PC-9 (cell line): ENCODE results near the gene ABHD8. TPM values are rescaled to one million over a fixed set of nuclear protein-coding genes. Genes with fewer than 3 reads are reported as not detected.

Source experiments
- BruUV-seq: library from RNA; stranded (reverse); fragments of 400-500 nt; replicated peaks from 2 replicates; lab custom pipeline; 2021; lab: Mats Ljungman, UMichigan
- CTCF ChIA-PET: fragments of 300-600 bp; sonication (Branson Sonifier 250); formaldehyde crosslinking; loops from one replicate; lab custom pipeline; 2022; ENCODE audit warnings: antibody characterized with exemption; lab: Charles Lee
- POLR2A ChIA-PET: fragments of 300-600 bp; sonication (Branson Sonifier 250); formaldehyde crosslinking; loops from one replicate; lab custom pipeline; 2022; ENCODE audit warnings: antibody characterized with exemption; ENCODE audit not compliant: unreplicated experiment; lab: Charles Lee
- DNase-seq, 2 experiments: peaks; one replicate each; pipeline versions ENCODE4 v3.0.0 to v3.0.0-alpha.2; 2015 to 2022; ENCODE audit warnings: mixed read lengths in 1 of 2
- H2AFZ ChIP-seq: fragments of 200-600 bp; sonication (generic); 2 replicates; pipeline ENCODE4 v1.8.1; 2017; ENCODE audit warnings: antibody characterized with exemption
- H3F3A ChIP-seq: fragments of 200-600 bp; sonication (generic); 2 replicates; pipeline ENCODE4 v1.8.1; 2017; ENCODE audit warnings: antibody characterized with exemption, mild to moderate bottlenecking, low read depth; ENCODE audit not compliant: insufficient read depth
- H3K27ac ChIP-seq: fragments of 200-600 bp; sonication (generic); 2 replicates; pipeline ENCODE4 v1.6.1; 2016; ENCODE audit warnings: mixed run types
- H3K27me3 ChIP-seq: fragments of 200-600 bp; sonication (generic); 2 replicates; pipeline ENCODE4 v1.6.1; 2016; ENCODE audit warnings: low read depth, mixed run types; ENCODE audit not compliant: insufficient read depth
- H3K36me3 ChIP-seq: fragments of 200-600 bp; sonication (generic); 2 replicates; pipeline ENCODE4 v1.6.1; 2016; ENCODE audit warnings: low read depth, mixed run types
- H3K4me1 ChIP-seq: fragments of 200-600 bp; sonication (generic); replicated peaks from 2 replicates; pipeline ENCODE4 v1.6.1; 2016; ENCODE audit warnings: mixed run types; ENCODE audit not compliant: insufficient read depth
- H3K4me2 ChIP-seq: fragments of 200-600 bp; sonication (generic); 2 replicates; pipeline ENCODE4 v1.6.1; 2017; ENCODE audit warnings: mixed run types
- H3K4me3 ChIP-seq: fragments of 200-600 bp; sonication (generic); 2 replicates; pipeline ENCODE4 v1.6.1; 2016; ENCODE audit warnings: mixed run types
- H3K79me2 ChIP-seq: fragments of 200-600 bp; sonication (generic); 2 replicates; pipeline ENCODE4 v1.6.1; 2017; ENCODE audit warnings: low read depth, mixed run types
- H3K9me2 ChIP-seq: fragments of 200-600 bp; sonication (generic); 2 replicates; pipeline ENCODE4 v1.8.1; 2017; ENCODE audit warnings: mild to moderate bottlenecking; ENCODE audit not compliant: insufficient read depth
- H3K9me3 ChIP-seq: fragments of 200-600 bp; sonication (generic); 2 replicates; pipeline ENCODE4 v1.8.1; 2016; ENCODE audit warnings: low read depth; ENCODE audit not compliant: insufficient read depth
- H4K20me1 ChIP-seq: fragments of 200-600 bp; sonication (generic); 2 replicates; pipeline ENCODE4 v1.8.1; 2017; ENCODE audit not compliant: insufficient read depth
- CTCF ChIP-seq: fragments of 200-600 bp; sonication (generic); conservative IDR thresholded peaks from 2 replicates; pipeline ENCODE4 v1.6.1; 2017; ENCODE audit warnings: mixed run types, antibody characterized with exemption, mild to moderate bottlenecking, moderate library complexity
- EZH2 ChIP-seq: fragments of 200-600 bp; sonication (generic); IDR thresholded peaks from 2 replicates; pipeline ENCODE4 v1.8.0; 2017; ENCODE audit warnings: antibody characterized with exemption, low read depth
- intact Hi-C: fragments of 100-400 bp; cut with micrococcal nuclease; formaldehyde crosslinking; loops from one replicate; pipeline ENCODE4 v1.10.0; 2022; ENCODE audit not compliant: unreplicated experiment
- total RNA-seq: library from RNA; stranded (reverse); gene quantifications from 2 replicates; pipeline ENCODE4 v1.2.3, GENCODE V29; 2021

The ABHD8 gene
- total RNA-seq, 1 experiment from 2014 or later: 37.5 TPM

DNA sequence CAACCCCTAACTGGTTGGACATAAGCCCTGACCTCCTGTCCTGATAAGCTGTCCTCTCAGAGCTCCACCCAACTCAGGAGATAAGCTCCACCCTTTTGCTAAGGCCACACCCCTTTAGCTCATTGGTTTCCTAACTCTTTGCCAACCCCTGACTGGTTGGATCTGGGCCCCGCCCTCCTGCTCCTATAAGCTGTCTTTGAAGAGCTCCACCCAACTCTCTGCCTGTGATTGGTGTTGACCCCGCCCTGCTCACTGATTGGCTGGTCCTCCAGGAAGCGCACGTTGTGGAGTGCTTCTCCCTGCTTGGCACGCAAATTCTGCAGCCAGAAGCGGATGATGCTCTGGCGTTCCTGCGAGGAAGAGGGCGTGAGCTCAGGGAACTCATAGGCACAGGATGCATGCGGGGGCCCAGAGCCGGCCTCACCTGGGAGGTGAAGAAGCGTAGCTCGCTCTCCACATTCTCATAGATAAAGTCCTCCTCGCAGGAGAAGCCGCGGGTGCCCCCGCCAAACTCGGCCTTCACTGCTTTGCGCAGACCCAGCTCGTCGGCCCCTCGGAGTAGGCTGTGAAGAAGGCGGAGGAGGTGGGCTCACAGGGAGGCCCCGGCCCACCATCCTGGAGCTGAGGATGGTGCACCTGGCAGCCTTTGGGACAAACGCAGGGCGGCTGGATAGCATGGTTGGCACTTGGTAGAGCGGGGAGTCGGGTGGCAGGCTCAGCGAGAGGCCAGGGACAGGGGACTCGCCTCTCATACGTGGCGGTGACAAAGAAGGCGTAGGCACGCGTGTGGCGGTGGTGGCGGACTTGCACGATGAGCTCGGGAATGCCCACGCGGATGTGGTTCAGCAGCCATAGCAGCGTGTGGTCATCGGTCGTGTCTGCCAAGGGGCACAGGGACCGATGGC is 29.7 kb upstream of the ABHD8 start:
- Histone ChIP-seq H3K27ac (no peak overlapping the region), H2AFZ (no peak overlapping the region), H3K9me3 (no peaks in the 10 kb centered on the region), H3K4me2 (no peak overlapping the region), H3K9me2 (no peaks in the 10 kb centered on the region), H3K4me1 (peaks cover 25% of the 10 kb centered on the region), H3K4me3 (no peak overlapping the region), H3K27me3 (no peaks in the 10 kb centered on the region), H4K20me1 (no peaks in the 10 kb centered on the region), H3K36me3 (no peaks in the 10 kb centered on the region), H3F3A (peaks cover 30% of the 10 kb centered on the region; the same call in 1 of the 2 replicates), H3K79me2 (peaks cover 9% of the 10 kb centered on the region)
- ChIA-PET CTCF (interaction anchor here (0.6 kb wide), 2 partner anchors 122 to 265 kb away, joined by 3 to 4 read pairs; no protein-coding TSS in a partner anchor), POLR2A (interaction anchor here (0.6 kb wide), 2 partner anchors 24 to 53 kb away, joined by 3 to 4 read pairs; no protein-coding TSS in a partner anchor)
- no TSS peak for BruUV-seq
- peak in 1 of 2 experiments; percentile 88 for DNase-seq
- TF ChIP-seq CTCF: no peak
- no peak for TF ChIP-seq EZH2
- intact Hi-C loops: no loop called here

- H3K27me3 ChIP-seq: no peaks in the 10 kb centered on the region
- BruUV-seq: no TSS peak
- H3F3A ChIP-seq: peaks cover 33% of the 10 kb centered on the region; the same call in 1 of the 2 replicates
- H3K4me1 ChIP-seq: peaks cover 29% of the 10 kb centered on the region
- H3K9me2 ChIP-seq: no peaks in the 10 kb centered on the region
- no peaks in the 10 kb centered on the region for H3K36me3 ChIP-seq
- H3K27ac ChIP-seq: no peak overlapping the region
- 0 out of 2 replicates have a peak, but pooled peaks cover 4% of the 10 kb centered on the region for H3K79me2 ChIP-seq
- H4K20me1 ChIP-seq: no peaks in the 10 kb centered on the region
- DNase-seq: no peak
- ChIA-PET CTCF (no interaction called here), POLR2A (interaction anchor here (0.6 kb wide), 2 partner anchors 54 to 258 kb away, joined by 3 to 6 read pairs; no protein-coding TSS in a partner anchor)
- TF ChIP-seq EZH2 (no peak), CTCF (no peak)
- intact Hi-C loops: no loop called here
- no peak overlapping the region for H3K4me3 ChIP-seq
- H2AFZ ChIP-seq: no peak overlapping the region
- no peak overlapping the region for H3K4me2 ChIP-seq
- no peaks in the 10 kb centered on the region for H3K9me3 ChIP-seq
Observed at GRCh38 chr19:17332360-17332676, 29.1 kb upstream of the ABHD8 start.

DNA sequence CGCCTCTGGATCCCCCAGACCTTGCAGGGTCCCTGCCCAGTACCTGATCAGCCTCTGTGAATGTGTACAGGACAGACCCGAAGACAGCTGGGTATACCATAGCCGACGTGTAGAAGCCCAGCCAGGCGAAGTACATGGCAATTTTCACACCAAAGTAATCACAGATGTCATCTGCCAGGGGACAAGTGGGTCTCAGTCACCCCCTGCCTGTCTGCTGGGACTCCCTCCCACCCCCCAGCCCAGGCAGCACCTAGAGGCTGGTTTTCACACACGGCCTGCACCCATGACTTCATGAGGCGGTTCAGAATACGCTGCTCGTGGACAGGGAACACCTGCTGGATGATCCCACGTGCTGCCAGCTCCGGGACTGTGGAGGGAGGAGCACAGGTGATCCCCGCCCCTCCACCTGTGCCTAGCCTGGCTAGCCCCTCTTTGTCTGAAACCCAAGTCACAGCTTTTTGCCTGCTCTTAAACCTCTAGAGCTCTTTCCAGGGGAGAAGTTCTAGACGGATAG is 27.9 kb upstream of the ABHD8 start:
- CTCF ChIA-PET: interaction anchor here (0.5 kb wide), 1 partner anchor 35 kb away, joined by 9 read pairs; no protein-coding TSS in a partner anchor
- H3K27ac ChIP-seq: no peak overlapping the region
- intact Hi-C loops: no loop called here
- H3K36me3 ChIP-seq: no peaks in the 10 kb centered on the region
- no TSS peak for BruUV-seq
- peaks cover 39% of the 10 kb centered on the region for H3F3A ChIP-seq
- TF ChIP-seq CTCF (no peak), EZH2 (no peak)
- H2AFZ ChIP-seq: no peak overlapping the region
- H3K9me2 ChIP-seq: no peaks in the 10 kb centered on the region
- POLR2A ChIA-PET: interaction anchor here (0.7 to 0.8 kb wide), 2 partner anchors 22 to 88 kb away, joined by 6 read pairs; no protein-coding TSS in a partner anchor
- no peak overlapping the region for H3K4me2 ChIP-seq
- 0 out of 2 replicates have a peak, but pooled peaks cover 4% of the 10 kb centered on the region for H3K79me2 ChIP-seq
- no peaks in the 10 kb centered on the region for H3K27me3 ChIP-seq
- peaks cover 38% of the 10 kb centered on the region for H3K4me1 ChIP-seq
- H3K9me3 ChIP-seq: no peaks in the 10 kb centered on the region
- peak in 1 of 2 experiments; percentile 36 for DNase-seq
- no peak overlapping the region for H3K4me3 ChIP-seq
- H4K20me1 ChIP-seq: no peaks in the 10 kb centered on the region
